Progenitor cell of endocrine pancreas (in vitro differentiated cells): ENCODE results near the gene C1orf21. TPM values are rescaled to one million over a fixed set of nuclear protein-coding genes. Genes with fewer than 3 reads are reported as not detected.

Experiments used
- DNase-seq: peaks from one replicate; pipeline ENCODE4 v3.0.0; 2021; ENCODE audit warnings: low spot score; ENCODE audit not compliant: unreplicated experiment
- H3K27ac Mint-ChIP-seq: 2 replicates; pipeline ENCODE4 v1.8.0; 2021; ENCODE audit warnings: mild to moderate bottlenecking, moderate library complexity, mixed read lengths
- H3K27me3 Mint-ChIP-seq: 2 replicates; pipeline ENCODE4 v1.8.0; 2021; ENCODE audit warnings: mixed read lengths
- H3K36me3 Mint-ChIP-seq: 2 replicates; pipeline ENCODE4 v1.8.0; 2022; ENCODE audit warnings: mixed read lengths; ENCODE audit not compliant: insufficient read depth
- H3K4me1 Mint-ChIP-seq: 2 replicates; pipeline ENCODE4 v1.8.0; 2021; ENCODE audit warnings: low read depth, mixed read lengths
- H3K4me3 Mint-ChIP-seq: 2 replicates; pipeline ENCODE4 v1.8.0; 2021; ENCODE audit warnings: low read depth, mild to moderate bottlenecking, moderate library complexity, mixed read lengths
- H3K9me3 Mint-ChIP-seq: 2 replicates; pipeline ENCODE4 v1.8.0; 2021; ENCODE audit warnings: low read depth, mixed read lengths
- CTCF ChIP-seq: fragments of 200-600 bp; sonication (generic); IDR thresholded peaks from one replicate; pipeline ENCODE4 v1.5.0; 2021; ENCODE audit warnings: antibody characterized with exemption, mild to moderate bottlenecking; ENCODE audit not compliant: unreplicated experiment
- total RNA-seq: library from RNA; stranded (reverse); gene quantifications from 2 replicates; pipeline ENCODE4 v1.2.1, GENCODE V29; 2021

The C1orf21 gene
- total RNA-seq, 1 donor from 2014 or later = 10.0 TPM

- DNase-seq = no peak
- H3K9me3 Mint-ChIP-seq = peaks cover 2% of the 10 kb centered on the region
- H3K27me3 Mint-ChIP-seq = no peaks in the 10 kb centered on the region
- H3K4me1 Mint-ChIP-seq = peaks cover 5% of the 10 kb centered on the region
- no peak overlapping the region for H3K27ac Mint-ChIP-seq
- H3K4me3 Mint-ChIP-seq = no peak overlapping the region
- no peak for TF ChIP-seq CTCF
- no peaks in the 10 kb centered on the region for H3K36me3 Mint-ChIP-seq
Measured at GRCh38 chr1:184553845-184554244, 167.0 kb downstream of the C1orf21 start.

GRCh38 chr1:184555665-184556641 is 169.1 kb downstream of the C1orf21 start:
- peaks cover 2% of the 10 kb centered on the region for H3K9me3 Mint-ChIP-seq
- no peak overlapping the region for H3K27ac Mint-ChIP-seq
- TF ChIP-seq CTCF = no peak
- DNase-seq = no peak
- H3K4me3 Mint-ChIP-seq = no peak overlapping the region
- no peaks in the 10 kb centered on the region for H3K36me3 Mint-ChIP-seq
- peaks cover 5% of the 10 kb centered on the region for H3K4me1 Mint-ChIP-seq
- H3K27me3 Mint-ChIP-seq = no peaks in the 10 kb centered on the region

- no peak for TF ChIP-seq CTCF
- H3K4me3 Mint-ChIP-seq = no peak overlapping the region
- H3K27me3 Mint-ChIP-seq = no peaks in the 10 kb centered on the region
- H3K4me1 Mint-ChIP-seq = peaks cover 5% of the 10 kb centered on the region
- no peak overlapping the region for H3K27ac Mint-ChIP-seq
- H3K36me3 Mint-ChIP-seq = no peaks in the 10 kb centered on the region
- no peak for DNase-seq
- H3K9me3 Mint-ChIP-seq = peaks cover 2% of the 10 kb centered on the region
Measured at GRCh38 chr1:184556665-184557064, 169.8 kb downstream of the C1orf21 start.

GRCh38 chr1:184557423-184558347 is 170.9 kb downstream of the C1orf21 start:
- peaks cover 2% of the 10 kb centered on the region for H3K9me3 Mint-ChIP-seq
- H3K4me1 Mint-ChIP-seq = peaks cover 5% of the 10 kb centered on the region
- no peaks in the 10 kb centered on the region for H3K36me3 Mint-ChIP-seq
- no peak overlapping the region for H3K4me3 Mint-ChIP-seq
- H3K27ac Mint-ChIP-seq = no peak overlapping the region
- no peaks in the 10 kb centered on the region for H3K27me3 Mint-ChIP-seq
- no peak for TF ChIP-seq CTCF
- DNase-seq = no peak

GRCh38 chr1:184558691-184559090 is 171.9 kb downstream of the C1orf21 start:
- Mint-ChIP-seq H3K4me1 (peaks cover 7% of the 10 kb centered on the region), H3K4me3 (no peak overlapping the region), H3K27me3 (no peaks in the 10 kb centered on the region), H3K36me3 (no peaks in the 10 kb centered on the region), H3K9me3 (peaks cover 2% of the 10 kb centered on the region), H3K27ac (no peak overlapping the region)
- no peak for DNase-seq
- TF ChIP-seq CTCF = no peak
